Ectodermal cell (in vitro differentiated cells): ENCODE results near the gene CDC42SE2.
"Not testable (repeated sequence)": the region's sequence is repeated elsewhere in the genome, so short reads cannot be mapped to it uniquely, and the experiment has no call there.

Experiments
- H3K27ac ChIP-seq: 2 replicates; pipeline ENCODE4 v1.7.0; 2013; ENCODE audit warnings: mild to moderate bottlenecking, low read depth, low read length; ENCODE audit not compliant: insufficient read depth, poor library complexity, severe bottlenecking
- H3K27me3 ChIP-seq: 2 replicates; pipeline ENCODE4 v1.7.0; 2013; ENCODE audit warnings: mild to moderate bottlenecking, low read length; ENCODE audit not compliant: insufficient read depth, control insufficient read depth, poor library complexity, severe bottlenecking
- H3K36me3 ChIP-seq: one replicate; pipeline ENCODE4 v1.7.0; 2013; ENCODE audit warnings: low read length; ENCODE audit not compliant: control insufficient read depth, insufficient read depth
- H3K4me1 ChIP-seq: one replicate; pipeline ENCODE4 v1.7.0; 2013; ENCODE audit warnings: low read length; ENCODE audit not compliant: control insufficient read depth, insufficient read depth
- H3K4me3 ChIP-seq: 2 replicates; pipeline ENCODE4 v1.7.0; 2013; ENCODE audit warnings: low read depth, low read length, control low read depth; ENCODE audit not compliant: insufficient read depth
- H3K9me3 ChIP-seq: 2 replicates; pipeline ENCODE4 v1.7.0; 2013; ENCODE audit warnings: mild to moderate bottlenecking, low read length, moderate library complexity; ENCODE audit not compliant: control insufficient read depth
- WGBS, 2 experiments: methylation state at CpG; one replicate each; pipeline ENCODE4 v1.1.7; 2013; ENCODE audit warnings: missing lambda C conversion rate in 2 of 2; 5-methylcytosine and 5-hydroxymethylcytosine counted together

The CDC42SE2 gene

DNA sequence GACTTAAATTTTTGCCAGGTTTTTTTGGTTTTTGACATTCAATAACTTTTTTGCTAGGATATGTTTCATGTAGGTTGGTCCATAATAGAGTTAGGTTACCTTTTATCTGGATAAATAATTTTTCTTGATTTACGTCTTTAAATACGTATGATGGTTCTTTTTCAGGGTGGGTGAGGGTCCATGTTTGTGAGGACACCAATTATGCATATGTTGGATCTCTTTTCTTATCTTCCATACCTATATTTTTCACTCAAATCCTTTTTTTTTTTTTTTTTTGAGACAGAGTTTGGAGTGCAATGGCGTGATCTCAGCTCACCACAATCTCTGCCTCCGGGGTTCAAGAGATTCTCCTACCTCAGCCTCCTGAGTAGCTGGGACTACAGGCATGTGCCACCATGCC lies 17.3 kb upstream of the CDC42SE2 start:
- Histone ChIP-seq H3K9me3 (no peaks in the 10 kb centered on the region), H3K4me3 (no peak overlapping the region), H3K36me3 (no peaks in the 10 kb centered on the region), H3K4me1 (no peaks in the 10 kb centered on the region), H3K27ac (no peak overlapping the region), H3K27me3 (no peaks in the 10 kb centered on the region)
- 93 to 95% methylated on average over 4 of the region's 4 CpGs for WGBS, 2 experiments

DNA sequence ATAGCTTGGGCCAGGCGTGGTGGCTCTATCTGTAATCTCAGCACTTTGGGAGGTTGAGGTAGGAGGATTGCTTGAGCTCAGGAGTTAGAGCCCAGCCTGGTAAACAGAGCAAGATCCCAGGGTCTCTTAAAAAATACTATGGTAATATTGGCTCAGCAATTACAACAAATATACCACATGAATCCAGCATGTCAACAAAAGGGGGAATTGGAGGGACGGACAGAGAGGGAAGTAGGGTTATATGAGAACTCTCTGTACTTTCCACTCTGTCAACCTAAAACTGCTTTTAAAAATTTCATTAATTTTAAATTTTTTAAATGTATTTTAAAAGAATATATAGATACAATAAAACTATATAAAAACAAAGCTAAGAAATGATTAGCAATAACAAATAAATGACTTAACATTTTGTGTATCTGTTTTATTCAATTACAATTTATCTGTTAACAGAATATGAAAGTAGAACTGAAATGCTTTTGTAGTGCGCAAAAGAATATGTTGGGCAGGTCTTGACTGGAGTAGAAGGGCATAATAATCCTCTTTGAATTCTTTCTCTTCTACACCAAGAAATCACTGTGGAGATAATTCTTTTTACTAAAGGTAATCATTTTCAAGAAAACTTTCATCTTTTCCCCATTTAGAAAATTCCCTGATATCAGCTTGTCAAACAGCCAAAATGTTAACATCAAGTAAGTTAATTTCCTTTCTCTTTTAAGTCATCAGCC lies 12.9 kb upstream of the CDC42SE2 start:
- Histone ChIP-seq H3K27me3 (no peaks in the 10 kb centered on the region), H3K9me3 (no peaks in the 10 kb centered on the region), H3K4me3 (no peak overlapping the region), H3K27ac (no peak overlapping the region), H3K4me1 (no peaks in the 10 kb centered on the region), H3K36me3 (no peaks in the 10 kb centered on the region)
- 100% methylated on average over 1 to 2 of the region's 3 CpGs for WGBS, 2 experiments

DNA sequence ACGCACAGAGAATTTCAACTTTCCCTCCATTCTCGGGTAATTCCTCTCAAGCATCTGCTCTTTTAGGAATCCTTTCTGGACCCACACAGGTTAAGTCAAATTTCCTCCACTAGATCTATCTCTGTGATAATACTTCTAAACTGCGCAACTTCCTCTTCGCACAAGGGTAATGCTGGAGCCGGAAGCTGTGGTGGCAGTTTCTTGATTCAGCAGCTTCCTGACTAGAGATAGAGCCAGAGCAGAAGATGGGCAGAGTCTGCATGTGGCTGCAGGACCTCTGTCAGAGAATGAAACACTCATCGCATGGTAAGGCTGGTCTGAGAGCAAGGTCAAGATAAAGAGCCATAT lies 11.1 kb upstream of the CDC42SE2 start:
- 88 to 89% methylated on average over 6 of the region's 6 CpGs for WGBS, 2 experiments
- Histone ChIP-seq H3K4me1 (no peaks in the 10 kb centered on the region), H3K27me3 (no peaks in the 10 kb centered on the region), H3K27ac (no peak overlapping the region), H3K9me3 (no peaks in the 10 kb centered on the region), H3K4me3 (no peak overlapping the region), H3K36me3 (no peaks in the 10 kb centered on the region)

DNA sequence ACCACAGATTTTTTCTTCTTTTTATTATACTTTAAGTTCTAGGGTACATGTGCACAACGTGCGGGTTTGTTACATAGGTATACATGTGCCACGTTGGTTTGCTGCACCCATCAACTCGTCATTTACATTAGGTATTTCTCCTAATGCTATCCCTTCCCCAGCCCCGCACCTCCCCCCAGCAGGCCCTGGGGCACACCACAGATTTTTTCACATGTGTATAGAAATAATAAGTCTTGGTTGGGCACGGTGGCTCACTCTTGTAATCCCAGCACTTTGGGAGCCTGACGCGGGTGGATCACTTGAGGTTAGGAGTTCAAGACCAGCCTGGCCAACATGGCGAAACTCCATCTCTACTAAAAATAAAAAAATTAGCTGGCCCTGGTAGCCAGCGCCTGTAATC lies 9.8 kb upstream of the CDC42SE2 start:
- H3K27ac ChIP-seq, H3K27me3 ChIP-seq, H3K36me3 ChIP-seq, H3K9me3 ChIP-seq, H3K4me3 ChIP-seq, H3K4me1 ChIP-seq: not testable (repeated sequence)
- 87 to 94% methylated on average over 7 to 10 of the region's 10 CpGs for WGBS, 2 experiments

DNA sequence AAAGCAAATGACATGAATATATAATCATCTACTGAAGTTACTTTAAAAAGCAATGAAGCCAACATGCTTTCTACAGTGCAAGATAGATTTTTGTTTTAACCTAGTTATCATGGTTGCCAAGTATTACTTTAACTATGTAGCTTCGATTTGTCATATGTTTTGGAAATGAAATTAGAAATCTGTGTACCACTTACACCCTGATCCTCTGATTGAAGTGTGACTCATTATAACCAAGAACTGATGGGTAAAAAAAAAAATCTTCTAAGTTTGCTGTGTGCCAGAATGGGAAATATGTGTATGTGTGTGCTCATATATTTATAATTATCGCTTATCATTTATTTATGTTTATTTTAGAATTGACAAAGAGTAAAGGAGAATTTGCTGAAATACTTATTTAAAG lies 9.1 kb upstream of the CDC42SE2 start:
- Histone ChIP-seq H3K4me1 (no peaks in the 10 kb centered on the region), H3K27ac (no peak overlapping the region), H3K4me3 (no peak overlapping the region), H3K27me3 (no peaks in the 10 kb centered on the region), H3K36me3 (no peaks in the 10 kb centered on the region), H3K9me3 (no peaks in the 10 kb centered on the region)
- WGBS, 2 experiments: 92 to 100% methylated on average over 1 to 2 of the region's 2 CpGs

DNA sequence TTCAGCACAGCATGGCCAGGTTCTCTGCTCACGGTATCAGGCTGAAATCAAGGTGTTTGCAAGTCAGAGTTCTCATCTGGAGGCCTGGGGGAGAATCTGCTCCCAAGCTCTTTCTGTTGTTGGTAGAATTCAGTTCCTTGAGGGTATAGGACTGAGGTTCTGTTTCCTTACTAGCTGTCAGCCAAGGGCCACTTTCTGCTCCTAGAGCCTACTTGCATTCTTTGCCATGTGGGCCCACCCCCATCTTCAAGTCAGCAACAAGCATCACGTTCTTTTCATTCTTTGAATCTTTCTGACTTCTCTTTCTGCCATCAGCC lies 7.4 kb upstream of the CDC42SE2 start:
- Histone ChIP-seq H3K4me1 (no peaks in the 10 kb centered on the region), H3K9me3 (no peaks in the 10 kb centered on the region), H3K27ac (no peak overlapping the region), H3K36me3 (no peaks in the 10 kb centered on the region), H3K4me3 (no peak overlapping the region), H3K27me3 (no peaks in the 10 kb centered on the region)
- 89 to 94% methylated on average over 2 of the region's 2 CpGs for WGBS, 2 experiments

DNA sequence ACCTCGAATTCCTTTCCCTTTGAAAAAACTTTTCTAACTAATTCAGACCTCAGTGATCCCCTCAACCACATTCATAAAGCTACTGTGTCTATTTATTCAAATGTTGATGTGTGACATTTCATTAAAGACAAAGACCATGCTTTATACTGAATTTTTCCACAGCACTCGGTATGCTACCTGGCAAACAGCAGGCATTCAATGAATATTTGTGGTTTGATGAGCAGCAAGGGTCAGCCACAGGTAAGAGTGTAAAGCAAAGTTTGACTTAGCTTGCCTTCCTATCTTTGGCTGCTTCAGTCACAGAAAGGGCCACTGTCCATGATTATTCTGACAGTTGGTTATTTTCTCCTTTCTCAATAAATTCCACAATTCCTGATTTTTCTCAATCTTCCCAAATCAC lies 5.1 kb upstream of the CDC42SE2 start:
- Histone ChIP-seq H3K4me3 (no peak overlapping the region), H3K4me1 (no peaks in the 10 kb centered on the region), H3K27me3 (no peaks in the 10 kb centered on the region), H3K27ac (no peak overlapping the region), H3K9me3 (no peaks in the 10 kb centered on the region), H3K36me3 (no peaks in the 10 kb centered on the region)
- 73 to 83% methylated on average over 2 of the region's 2 CpGs for WGBS, 2 experiments

DNA sequence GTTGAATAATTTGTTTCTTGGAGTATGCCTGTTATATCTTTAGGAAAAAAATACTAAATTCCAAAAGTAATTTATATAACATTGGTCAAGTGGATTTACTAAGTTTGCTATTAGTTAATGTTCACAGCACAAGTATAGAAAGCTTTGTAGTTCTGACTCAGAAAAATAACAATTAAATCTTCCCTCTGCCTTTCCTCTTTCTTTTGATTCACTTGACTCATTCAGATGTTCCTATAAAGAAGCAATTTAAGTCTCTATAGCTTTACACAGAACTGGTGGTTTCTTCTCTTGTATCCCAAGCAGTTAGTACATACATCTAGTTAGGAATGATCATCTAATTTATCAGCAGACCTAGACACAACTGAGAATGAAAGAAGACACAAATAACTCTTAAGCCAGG lies 4.5 kb upstream of the CDC42SE2 start:
- Histone ChIP-seq H3K4me1 (no peaks in the 10 kb centered on the region), H3K9me3 (no peaks in the 10 kb centered on the region), H3K27ac (no peak overlapping the region), H3K4me3 (no peak overlapping the region), H3K36me3 (no peaks in the 10 kb centered on the region), H3K27me3 (no peaks in the 10 kb centered on the region)

DNA sequence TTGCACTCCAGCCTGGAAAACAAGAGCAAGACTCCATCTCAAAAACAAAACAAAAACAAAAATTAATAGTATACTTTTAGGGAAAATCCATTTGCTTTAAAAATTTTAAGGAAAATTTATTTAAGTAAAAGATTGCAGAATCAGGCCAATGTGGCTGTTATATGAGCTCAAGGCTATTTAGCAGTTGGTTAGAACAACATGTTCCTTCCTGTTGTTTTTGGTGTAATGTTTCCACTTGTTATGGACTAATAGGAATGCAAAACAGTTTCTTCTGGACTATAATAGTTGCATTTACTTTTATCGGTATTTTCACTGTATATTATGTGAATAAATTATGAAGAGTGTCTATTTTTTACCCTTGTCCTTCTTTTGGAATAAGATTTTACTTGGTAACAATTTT lies 3.0 kb upstream of the CDC42SE2 start:
- Histone ChIP-seq H3K27me3 (no peaks in the 10 kb centered on the region), H3K4me1 (no peaks in the 10 kb centered on the region), H3K27ac (no peak overlapping the region), H3K4me3 (no peak overlapping the region), H3K36me3 (no peaks in the 10 kb centered on the region), H3K9me3 (no peaks in the 10 kb centered on the region)
- WGBS, 2 experiments: 100% methylated on average over 1 of the region's 1 CpG; no CpG with 5 or more reads in 1 of the 2 experiments

DNA sequence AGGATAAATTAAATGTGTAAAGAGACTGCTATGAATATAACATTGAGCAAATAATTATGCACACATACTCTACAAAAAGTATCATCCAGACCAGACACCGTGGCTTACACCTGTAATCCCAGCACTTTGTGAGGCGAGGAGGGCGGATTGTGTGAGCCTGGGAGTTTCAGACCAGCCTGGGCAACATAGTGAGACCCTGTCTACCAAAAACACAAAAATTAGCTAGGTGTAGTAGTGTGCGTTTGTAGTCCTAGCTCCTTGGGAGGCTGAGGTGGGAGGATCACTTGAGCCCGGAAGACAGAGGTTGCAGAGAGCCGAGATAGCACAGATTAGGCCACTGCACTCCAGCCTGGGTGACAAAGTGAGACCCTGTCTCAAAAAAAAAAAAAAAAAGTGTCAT lies 2.4 kb upstream of the CDC42SE2 start:
- WGBS, 2 experiments: 92 to 98% methylated on average over 6 of the region's 6 CpGs
- Histone ChIP-seq H3K9me3 (no peaks in the 10 kb centered on the region), H3K4me3 (no peak overlapping the region), H3K27me3 (no peaks in the 10 kb centered on the region), H3K36me3 (no peaks in the 10 kb centered on the region), H3K27ac (no peak overlapping the region), H3K4me1 (no peaks in the 10 kb centered on the region)

DNA sequence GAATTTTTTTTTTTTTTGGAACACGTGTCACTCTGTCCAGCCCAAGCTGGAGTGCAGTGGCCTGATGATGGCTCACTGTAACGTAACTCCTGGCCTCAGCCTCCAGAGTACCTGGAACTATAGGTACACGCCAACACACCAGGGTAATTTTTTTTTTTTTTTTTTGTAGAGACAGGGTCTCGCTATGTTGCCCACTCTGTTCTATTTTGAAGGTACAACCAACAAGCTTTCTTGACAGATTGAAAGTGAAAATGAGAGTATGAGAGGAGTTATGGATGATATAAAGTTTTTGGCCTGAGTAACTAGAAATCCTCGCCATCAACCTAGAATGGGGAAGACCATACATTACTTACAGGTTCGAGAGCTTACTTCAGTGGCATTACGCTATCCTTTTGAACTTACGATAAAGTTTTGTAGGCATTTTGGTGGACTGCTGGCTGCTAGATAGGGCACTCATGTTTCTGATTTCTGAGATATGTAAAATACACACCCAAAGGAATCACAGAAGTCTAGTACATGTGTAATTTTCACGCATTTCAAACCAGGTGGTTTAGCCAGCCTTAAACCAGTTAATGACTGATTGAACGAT lies 806 bp upstream of the CDC42SE2 start:
- peak overlapping the region; percentile 94 for H3K4me3 ChIP-seq
- H3K27ac ChIP-seq: no peak overlapping the region
- no peaks in the 10 kb centered on the region for H3K27me3 ChIP-seq
- H3K4me1 ChIP-seq: no peaks in the 10 kb centered on the region
- no peaks in the 10 kb centered on the region for H3K9me3 ChIP-seq
- WGBS, 2 experiments: 45 to 46% methylated on average over 10 of the region's 10 CpGs
- H3K36me3 ChIP-seq: no peaks in the 10 kb centered on the region
